OCI-LY3 (cell line): ENCODE data around the gene NFIC.

Experiments used
- H2AFZ ChIP-seq: fragments of 200-600, 300-600 bp; shearing (Covaris generic); 2 replicates; pipeline ENCODE4 v1.6.0; 2014; ENCODE audit warnings: antibody characterized with exemption, low read depth, low read length
- H3K27ac ChIP-seq: fragments of 200-600, 300-600 bp; sonication (generic); 2 replicates; pipeline ENCODE4 v1.5.1; 2014; ENCODE audit warnings: mild to moderate bottlenecking, low read length, moderate library complexity, mixed read lengths
- H3K27me3 ChIP-seq: fragments of 200-600, 300-600 bp; sonication (generic); 2 replicates; pipeline ENCODE4 v1.6.1; 2014; ENCODE audit warnings: low read depth, low read length, mixed read lengths
- H3K36me3 ChIP-seq: fragments of 200-600, 300-600 bp; sonication (generic); replicated peaks from 2 replicates; pipeline ENCODE3; 2014; ENCODE audit warnings: low read depth, low read length, mixed read lengths
- H3K4me1 ChIP-seq: fragments of 300-600, 200-600 bp; sonication (generic); 2 replicates; pipeline ENCODE4 v1.6.1; 2014; ENCODE audit warnings: low read length, mixed read lengths
- H3K4me2 ChIP-seq: fragments of 200-600, 300-600 bp; sonication (generic); 2 replicates; pipeline ENCODE4 v1.6.1; 2014; ENCODE audit warnings: low read length, mixed read lengths
- H3K4me3 ChIP-seq: fragments of 300-600, 200-600 bp; sonication (generic); 2 replicates; pipeline ENCODE4 v1.5.1; 2014; ENCODE audit warnings: antibody characterized with exemption, mild to moderate bottlenecking, low read length, moderate library complexity
- H3K79me2 ChIP-seq: fragments of 300-600, 200-600 bp; shearing (Covaris generic); 2 replicates; pipeline ENCODE4 v1.6.1; 2014; ENCODE audit warnings: mild to moderate bottlenecking, low read length, mixed read lengths
- H3K9ac ChIP-seq: fragments of 300-600, 200-600 bp; shearing (Covaris generic); 2 replicates; pipeline ENCODE4 v1.6.0; 2014; ENCODE audit warnings: mild to moderate bottlenecking, low read length, moderate library complexity
- H3K9me3 ChIP-seq: fragments of 200-600, 300-600 bp; shearing (Covaris generic); 2 replicates; pipeline ENCODE4 v1.6.1; 2014; ENCODE audit warnings: low read length, mixed read lengths; ENCODE audit not compliant: insufficient read depth
- H4K20me1 ChIP-seq: fragments of 200-600, 300-600 bp; sonication (generic); 2 replicates; pipeline ENCODE4 v1.6.1; 2016; ENCODE audit warnings: low read length, mixed read lengths; ENCODE audit not compliant: insufficient read depth
- CTCF ChIP-seq: fragments of 200-600, 300-600 bp; sonication (generic); IDR thresholded peaks from 2 replicates; pipeline ENCODE4 v1.5.1; 2014; ENCODE audit warnings: antibody characterized with exemption, low read length, low read depth
- EZH2phosphoT487 ChIP-seq: fragments of 200-600 bp; shearing (Covaris generic); IDR thresholded peaks from 2 replicates; pipeline ENCODE4 v1.6.1; 2018; ENCODE audit warnings: antibody characterized with exemption, mixed run types, low read depth

Gene NFIC

DNA sequence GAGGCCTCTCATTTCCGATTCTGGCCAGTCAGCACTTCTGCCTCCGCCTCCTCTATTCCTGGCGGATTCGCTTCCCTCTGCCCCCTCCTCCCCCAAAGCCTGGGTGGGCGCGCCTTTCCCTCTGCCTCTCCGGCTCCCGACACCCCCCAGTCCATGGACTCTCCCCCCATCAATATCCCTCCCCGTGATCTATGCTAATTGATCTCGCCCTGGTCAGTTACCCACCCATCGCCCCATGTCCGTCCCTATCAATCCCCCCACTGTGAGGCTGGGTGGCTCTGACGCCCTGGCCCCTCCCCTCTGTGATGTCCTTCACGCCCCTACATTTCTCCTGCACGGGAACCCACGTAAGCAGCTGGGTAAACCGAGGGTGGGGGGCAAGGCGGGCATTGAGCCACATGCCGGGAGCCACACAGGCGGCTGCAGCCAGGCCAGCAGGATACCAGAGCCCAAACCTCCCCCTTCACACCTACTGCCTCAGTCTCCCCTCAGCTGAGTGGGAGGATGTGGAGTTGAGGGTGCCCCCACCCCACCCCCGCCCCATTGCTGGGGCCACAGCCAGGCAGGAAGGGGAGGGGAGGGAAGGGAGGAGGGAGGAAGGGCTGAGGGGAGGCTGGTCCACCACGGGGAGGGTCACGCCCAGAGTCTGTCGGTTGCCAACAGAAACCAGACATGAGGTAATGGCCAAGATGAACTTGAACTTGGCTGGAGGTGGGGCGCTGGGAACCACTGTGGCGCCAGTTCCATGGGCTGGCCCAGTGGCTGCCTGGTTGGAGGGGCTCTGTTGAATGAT, 92.9 kb downstream of the NFIC start:
- Histone ChIP-seq H3K9ac (no peak overlapping the region), H3K9me3 (no peaks in the 10 kb centered on the region), H3K27ac (no peak overlapping the region), H2AFZ (no peak overlapping the region), H3K27me3 (no peaks in the 10 kb centered on the region), H3K4me1 (no peaks in the 10 kb centered on the region), H3K4me2 (no peak overlapping the region), H3K79me2 (no peaks in the 10 kb centered on the region; the same call in 1 of the 2 replicates), H3K36me3 (peaks cover 18% of the 10 kb centered on the region), H3K4me3 (no peak overlapping the region), H4K20me1 (peaks cover 20% of the 10 kb centered on the region)
- TF ChIP-seq CTCF (no peak), EZH2phosphoT487 (no peak)

- no peaks in the 10 kb centered on the region for H3K9me3 ChIP-seq
- peaks cover 11% of the 10 kb centered on the region for H3K36me3 ChIP-seq
- H2AFZ ChIP-seq = no peak overlapping the region
- no peaks in the 10 kb centered on the region for H3K4me1 ChIP-seq
- TF ChIP-seq EZH2phosphoT487 = no peak
- no peak for TF ChIP-seq CTCF
- H3K4me2 ChIP-seq = no peak overlapping the region
- H3K27me3 ChIP-seq = no peaks in the 10 kb centered on the region
- H3K27ac ChIP-seq = no peak overlapping the region
- H3K79me2 ChIP-seq = no peaks in the 10 kb centered on the region; the same call in 1 of the 2 replicates
- H3K9ac ChIP-seq = no peak overlapping the region
- peaks cover 16% of the 10 kb centered on the region for H4K20me1 ChIP-seq
- H3K4me3 ChIP-seq = no peak overlapping the region
These were observed 93.7 kb downstream of the NFIC start for GRCh38 chr19:3459965-3460582.

DNA sequence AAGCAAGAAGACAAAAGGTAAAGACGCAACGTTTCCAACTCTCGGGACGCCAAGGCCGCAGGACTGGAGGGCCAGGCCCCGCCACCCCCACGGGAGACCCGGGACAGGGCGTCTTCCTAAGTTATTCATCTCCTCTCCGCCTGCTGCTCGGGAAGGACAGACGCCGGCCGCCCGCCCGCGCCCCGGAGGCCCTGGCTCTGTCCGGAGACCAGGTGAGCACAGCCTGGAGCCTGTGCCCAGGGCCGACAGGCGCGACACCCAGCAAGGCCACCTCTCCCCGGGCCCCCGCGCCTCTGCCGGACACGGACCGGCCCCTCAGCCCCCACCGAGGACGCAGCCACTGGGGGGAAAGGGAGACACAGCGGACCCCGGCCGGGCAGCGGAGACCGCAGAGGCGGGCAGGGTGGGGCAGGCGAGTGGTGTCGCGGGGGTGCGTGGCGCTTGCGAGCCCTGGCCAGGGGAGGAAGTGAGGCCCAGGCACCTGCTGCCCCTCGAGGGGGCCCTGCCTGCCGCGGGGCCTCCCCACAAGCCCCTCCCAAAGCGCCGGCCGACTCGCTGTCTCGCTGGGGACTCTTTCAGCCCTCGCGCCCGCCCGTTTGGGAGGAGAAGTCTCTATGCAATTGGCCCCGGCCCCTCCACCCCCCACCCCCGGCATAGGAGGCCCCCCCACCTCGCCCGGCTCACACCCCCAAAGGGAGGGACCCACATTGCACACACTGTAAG, 96.8 kb downstream of the NFIC start:
- H3K4me3 ChIP-seq = no peak overlapping the region
- H3K9ac ChIP-seq = no peak overlapping the region
- no peak overlapping the region for H3K4me2 ChIP-seq
- H4K20me1 ChIP-seq = peaks cover 3% of the 10 kb centered on the region; the same call in 1 of the 2 replicates
- no peak overlapping the region for H2AFZ ChIP-seq
- peaks cover 12% of the 10 kb centered on the region for H3K36me3 ChIP-seq
- no peak overlapping the region for H3K27ac ChIP-seq
- no peaks in the 10 kb centered on the region for H3K9me3 ChIP-seq
- no peaks in the 10 kb centered on the region for H3K4me1 ChIP-seq
- no peaks in the 10 kb centered on the region for H3K27me3 ChIP-seq
- no peak for TF ChIP-seq CTCF
- no peak for TF ChIP-seq EZH2phosphoT487
- no peaks in the 10 kb centered on the region for H3K79me2 ChIP-seq
